ENCODE results near the gene PGPEP1. TPM values are rescaled to one million over a fixed set of nuclear protein-coding genes. Genes with fewer than 3 reads are reported as not detected.

The PGPEP1 gene
- polyA plus RNA-seq = 10 to 100 TPM in 2 of 3 donors, 1 to 10 TPM in 1; 8.2 to 20.6 (median 17.5) TPM

GRCh38 chr19:18340190-18340989 is at the start of gene PGPEP1:
PGPEP1 (plus strand) TSS chr19:18340598; CDS start chr19:18340682, 84 bp downstream.
- Mint-ChIP-seq H3K27me3 (ENCODE audit: low read depth in 3 of 3) (peaks cover 0 to 3% (median 2%) of the 10 kb centered on the region in 3 donors), H3K4me1 (peaks cover 25 to 27% of the 10 kb centered on the region in 2 donors), H3K36me3 (peaks cover 0 to 6% (median 5%) of the 10 kb centered on the region in 3 donors), H3K4me3 (peak within 1 kb of the TSS; percentile 87 to 97 (median 92)), H3K9me3 (no peaks in the 10 kb centered on the region), H3K27ac (peak within 1 kb of the TSS; percentile 87 to 94 (median 92))
- DNase-seq = peak; percentile 67 to 75 (median 70)

- peaks cover 22 to 29% (median 29%) of the 10 kb centered on the region in 3 donors for H3K27me3 Mint-ChIP-seq (ENCODE audit: low read depth in 3 of 3)
- H3K4me1 Mint-ChIP-seq = peaks cover 55 to 66% of the 10 kb centered on the region in 2 donors
- no peaks in the 10 kb centered on the region for H3K9me3 Mint-ChIP-seq
- H3K36me3 Mint-ChIP-seq = no peaks in the 10 kb centered on the region
- no peak for DNase-seq
- H3K4me3 Mint-ChIP-seq = peak overlapping the region; percentile 80 to 87 (median 84)
- H3K27ac Mint-ChIP-seq = peak overlapping the region; percentile 93 to 99 (median 98)
These were observed 49.3 kb upstream of the PGPEP1 start for GRCh38 chr19:18291019-18291524.

- Mint-ChIP-seq H3K4me1 (peaks cover 47 to 60% of the 10 kb centered on the region in 2 donors), H3K4me3 (peak overlapping the region; percentile 80 to 87 (median 84)), H3K27me3 (ENCODE audit: low read depth in 3 of 3) (peaks cover 22 to 29% (median 29%) of the 10 kb centered on the region in 3 donors), H3K9me3 (no peaks in the 10 kb centered on the region), H3K36me3 (no peaks in the 10 kb centered on the region), H3K27ac (peak overlapping the region; percentile 93 to 99 (median 98))
- peak; percentile 86 to 89 (median 89) for DNase-seq
These were observed 48.6 kb upstream of the PGPEP1 start for GRCh38 chr19:18291590-18292461.

GRCh38 chr19:18292462-18292809 is 48.0 kb upstream of the PGPEP1 start:
- Mint-ChIP-seq H3K4me1 (peaks cover 46 to 59% of the 10 kb centered on the region in 2 donors), H3K36me3 (no peaks in the 10 kb centered on the region), H3K9me3 (no peaks in the 10 kb centered on the region), H3K27me3 (ENCODE audit: low read depth in 3 of 3) (peaks cover 22 to 29% (median 29%) of the 10 kb centered on the region in 3 donors), H3K27ac (peak overlapping the region; percentile 93 to 99 (median 98)), H3K4me3 (peak overlapping the region; percentile 80 to 87 (median 84))
- DNase-seq = no peak

GRCh38 chr19:18292810-18293641 is 47.4 kb upstream of the PGPEP1 start:
- Mint-ChIP-seq H3K4me1 (peaks cover 46 to 59% of the 10 kb centered on the region in 2 donors), H3K9me3 (no peaks in the 10 kb centered on the region), H3K36me3 (no peaks in the 10 kb centered on the region), H3K27ac (peak overlapping the region; percentile 93 to 99 (median 98)), H3K4me3 (peak overlapping the region; percentile 80 to 87 (median 84)), H3K27me3 (ENCODE audit: low read depth in 3 of 3) (peaks cover 22 to 29% (median 29%) of the 10 kb centered on the region in 3 donors)
- peak; percentile 38 to 43 (median 43) for DNase-seq

- H3K4me3 Mint-ChIP-seq = peak overlapping the region; percentile 79 to 87 (median 82)
- peaks cover 46 to 54% of the 10 kb centered on the region in 2 donors for H3K4me1 Mint-ChIP-seq
- H3K27ac Mint-ChIP-seq = peak overlapping the region; percentile 93 to 99 (median 98)
- DNase-seq = no peak
- no peaks in the 10 kb centered on the region for H3K9me3 Mint-ChIP-seq
- peaks cover 22 to 29% (median 29%) of the 10 kb centered on the region in 3 donors for H3K27me3 Mint-ChIP-seq (ENCODE audit: low read depth in 3 of 3)
- no peaks in the 10 kb centered on the region for H3K36me3 Mint-ChIP-seq
These were observed 46.5 kb upstream of the PGPEP1 start for GRCh38 chr19:18293642-18294466.

DNA sequence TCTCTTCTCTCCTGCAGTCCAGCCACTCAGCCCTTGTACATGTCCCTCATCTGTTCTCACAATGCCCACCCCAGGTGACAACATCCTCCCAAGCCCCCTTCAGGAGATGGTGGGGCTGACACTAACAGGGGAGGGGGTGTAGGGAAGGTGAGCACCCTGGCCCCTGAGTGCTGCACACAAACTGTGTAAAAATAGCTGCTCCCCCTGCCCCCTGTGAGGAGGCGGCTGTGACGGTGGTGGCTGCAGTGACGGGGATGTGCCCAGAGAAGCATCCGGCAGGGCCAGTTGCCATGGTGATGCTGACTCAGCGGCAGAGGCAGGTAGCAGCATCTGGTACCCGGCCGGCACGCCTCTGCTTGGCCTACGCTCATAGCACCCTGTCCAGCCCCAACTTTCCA is 45.9 kb upstream of the PGPEP1 start:
- Mint-ChIP-seq H3K27me3 (ENCODE audit: low read depth in 3 of 3) (peaks cover 20 to 29% (median 29%) of the 10 kb centered on the region in 3 donors), H3K9me3 (no peaks in the 10 kb centered on the region), H3K4me3 (peak overlapping the region; percentile 11 to 78 (median 58)), H3K4me1 (peaks cover 46 to 51% of the 10 kb centered on the region in 2 donors), H3K36me3 (no peaks in the 10 kb centered on the region), H3K27ac (peak overlapping the region; percentile 93 to 99 (median 98))
- DNase-seq = peak; percentile 83 to 88 (median 86)

- no peak for DNase-seq
- H3K9me3 Mint-ChIP-seq = no peaks in the 10 kb centered on the region
- peaks cover 41 to 45% of the 10 kb centered on the region in 2 donors for H3K4me1 Mint-ChIP-seq
- H3K27ac Mint-ChIP-seq = peak overlapping the region; percentile 93 to 99 (median 98)
- H3K27me3 Mint-ChIP-seq (ENCODE audit: low read depth in 3 of 3) = peaks cover 20 to 26% (median 25%) of the 10 kb centered on the region in 3 donors
- peak overlapping the region in 2 of 5 donors; percentile 2 to 36 for H3K4me3 Mint-ChIP-seq
- no peaks in the 10 kb centered on the region for H3K36me3 Mint-ChIP-seq
These were observed 45.4 kb upstream of the PGPEP1 start for GRCh38 chr19:18295034-18295451.

GRCh38 chr19:18297308-18297707 is 43.1 kb upstream of the PGPEP1 start:
- DNase-seq = no peak
- Mint-ChIP-seq H3K36me3 (no peaks in the 10 kb centered on the region), H3K4me3 (no peak overlapping the region), H3K27me3 (ENCODE audit: low read depth in 3 of 3) (peaks cover 8 to 10% (median 9%) of the 10 kb centered on the region in 3 donors), H3K9me3 (no peaks in the 10 kb centered on the region), H3K4me1 (peaks cover 21 to 35% of the 10 kb centered on the region in 2 donors), H3K27ac (peak overlapping the region in 2 of 6 donors; percentile 67 to 77)

GRCh38 chr19:18298601-18299000 is 41.8 kb upstream of the PGPEP1 start:
- H3K4me3 Mint-ChIP-seq = no peak overlapping the region
- peaks cover 10 to 11% (median 10%) of the 10 kb centered on the region in 3 donors for H3K27me3 Mint-ChIP-seq (ENCODE audit: low read depth in 3 of 3)
- no peaks in the 10 kb centered on the region for H3K9me3 Mint-ChIP-seq
- no peaks in the 10 kb centered on the region for H3K36me3 Mint-ChIP-seq
- no peak for DNase-seq
- H3K27ac Mint-ChIP-seq = no peak overlapping the region
- peaks cover 18 to 27% of the 10 kb centered on the region in 2 donors for H3K4me1 Mint-ChIP-seq

DNA sequence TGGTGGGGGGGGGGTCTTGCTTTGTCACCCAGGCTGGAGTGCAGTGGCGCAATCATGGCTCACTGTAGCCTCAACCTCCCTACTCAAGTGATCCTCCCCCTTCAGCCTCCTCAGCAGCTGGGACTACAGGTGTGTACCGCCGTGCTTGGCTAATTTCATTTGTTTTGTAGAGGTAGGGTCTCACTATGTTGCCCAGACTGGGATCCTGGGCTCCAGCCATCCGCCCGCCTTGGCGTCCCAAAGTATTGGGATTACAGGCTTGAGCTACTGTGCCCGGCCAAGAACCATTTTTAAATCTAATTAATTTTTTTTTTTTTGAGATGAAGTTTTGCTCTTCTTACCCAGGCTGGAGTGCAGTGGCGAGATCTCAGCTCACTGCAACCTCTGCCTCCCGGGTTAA is 40.7 kb upstream of the PGPEP1 start:
- Mint-ChIP-seq H3K4me1 (peaks cover 19 to 27% of the 10 kb centered on the region in 2 donors), H3K27me3 (ENCODE audit: low read depth in 3 of 3) (peaks cover 14 to 18% (median 16%) of the 10 kb centered on the region in 3 donors), H3K27ac (no peak overlapping the region), H3K4me3 (no peak overlapping the region), H3K9me3 (no peaks in the 10 kb centered on the region), H3K36me3 (no peaks in the 10 kb centered on the region)
- no peak for DNase-seq
